IMR-90 (cell line): Measurements from ENCODE around the gene C10orf95. TPM values are rescaled to one million over a fixed set of nuclear protein-coding genes. Genes with fewer than 3 reads are reported as not detected.
A peak's percentile ranks its signal among the peaks of the same experiment; 100 is the strongest.

ENCODE experiments used
- ATAC-seq: fragments of 200-7000 bp; cut with Tn5 transposase; 2 replicates; pipeline ENCODE4 v1.9.1; 2020; ENCODE audit warnings: low read depth, mild to moderate bottlenecking, moderate library complexity
- BruUV-seq: library from RNA; stranded (reverse); fragments of 400-500 nt; replicated peaks from 2 replicates; lab custom pipeline; 2021; lab: Mats Ljungman, UMichigan
- CTCF ChIA-PET: fragments of 300-600 bp; formaldehyde crosslinking; extraction: SDS; loops from one replicate; lab custom pipeline; 2021; ENCODE audit warnings: antibody characterized with exemption; lab: Yijun Ruan, JAX
- POLR2A ChIA-PET: fragments of 300-600 bp; sonication (Branson Sonifier 250); formaldehyde crosslinking; loops from one replicate; lab custom pipeline; 2022; ENCODE audit warnings: antibody characterized with exemption; ENCODE audit not compliant: unreplicated experiment; lab: Charles Lee
- DNase-seq: peaks from one replicate; pipeline ENCODE4 v3.0.0; 2013
- H2AFZ ChIP-seq: replicated peaks from 2 replicates; pipeline ENCODE3; 2013; ENCODE audit warnings: low read length, mild to moderate bottlenecking; ENCODE audit not compliant: poor library complexity
- H2AK5ac ChIP-seq: 2 replicates; pipeline ENCODE4 v1.6.1; 2013; ENCODE audit warnings: low read depth, low read length, inconsistent platforms
- H2AK9ac ChIP-seq: replicated peaks from 2 replicates; pipeline ENCODE3; 2013; ENCODE audit warnings: mild to moderate bottlenecking, low read depth, low read length, moderate library complexity; ENCODE audit not compliant: poor library complexity
- H2BK120ac ChIP-seq: 2 replicates; pipeline ENCODE4 v1.6.1; 2013; ENCODE audit warnings: low read depth, low read length, inconsistent platforms
- H2BK15ac ChIP-seq: 3 replicates; pipeline ENCODE4 v1.6.1; 2013; ENCODE audit warnings: low read depth, low read length, inconsistent platforms
- H2BK20ac ChIP-seq: 2 replicates; pipeline ENCODE4 v1.6.1; 2013; ENCODE audit warnings: low read depth, mild to moderate bottlenecking, inconsistent platforms, low read length, moderate library complexity
- H2BK5ac ChIP-seq: 2 replicates; pipeline ENCODE4 v1.6.1; 2013; ENCODE audit warnings: mild to moderate bottlenecking, low read depth, low read length, inconsistent platforms; ENCODE audit not compliant: poor library complexity, severe bottlenecking
- H3K14ac ChIP-seq: replicated peaks from 2 replicates; pipeline ENCODE4 v1.6.1; 2013; ENCODE audit warnings: low read depth, low read length, inconsistent platforms
- H3K18ac ChIP-seq: 2 replicates; pipeline ENCODE4 v1.6.1; 2013; ENCODE audit warnings: low read depth, low read length, control low read depth
- H3K23ac ChIP-seq: 2 replicates; pipeline ENCODE4 v1.6.1; 2013; ENCODE audit warnings: low read depth, low read length, inconsistent platforms
- H3K27ac ChIP-seq: 2 replicates; pipeline ENCODE4 v1.5.1; 2013; ENCODE audit warnings: mild to moderate bottlenecking, control low read depth, low read length; ENCODE audit not compliant: insufficient read depth
- H3K27me3 ChIP-seq: 2 replicates; pipeline ENCODE4 v1.6.1; 2013; ENCODE audit warnings: low read length; ENCODE audit not compliant: control insufficient read depth, insufficient read depth
- H3K36me3 ChIP-seq: 2 replicates; pipeline ENCODE4 v1.6.1; 2013; ENCODE audit warnings: low read length, mixed read lengths; ENCODE audit not compliant: control insufficient read depth, insufficient read depth
- H3K4ac ChIP-seq: 2 replicates; pipeline ENCODE4 v1.6.1; 2013; ENCODE audit warnings: low read depth, low read length, inconsistent platforms
- H3K4me1 ChIP-seq: 2 replicates; pipeline ENCODE4 v1.6.1; 2013; ENCODE audit warnings: low read length, mixed read lengths; ENCODE audit not compliant: control insufficient read depth, insufficient read depth
- H3K4me2 ChIP-seq: 2 replicates; pipeline ENCODE4 v1.6.1; 2013; ENCODE audit warnings: low read depth, mild to moderate bottlenecking, control low read depth, low read length, moderate library complexity
- H3K4me3 ChIP-seq: 2 replicates; pipeline ENCODE4 v1.5.1; 2013; ENCODE audit warnings: low read depth, mild to moderate bottlenecking, control low read depth, low read length, moderate library complexity; ENCODE audit not compliant: insufficient read depth
- H3K56ac ChIP-seq: 2 replicates; pipeline ENCODE4 v1.6.1; 2013; ENCODE audit warnings: low read length, inconsistent platforms; ENCODE audit not compliant: insufficient read depth; ENCODE audit errors: extremely low read depth
- H3K79me1 ChIP-seq, 2 experiments: 2 replicates each; pipeline ENCODE4 v1.6.1; 2013; ENCODE audit warnings: low read length in 2 of 2, inconsistent platforms in 1 of 2, low read depth in 1 of 2
- H3K9ac ChIP-seq: 2 replicates; pipeline ENCODE4 v1.6.1; 2013; ENCODE audit warnings: low read depth, low read length, control low read depth
- H3K9me1 ChIP-seq: 2 replicates; pipeline ENCODE4 v1.6.1; 2013; ENCODE audit warnings: low read length, inconsistent platforms; ENCODE audit not compliant: insufficient read depth
- H3K9me3 ChIP-seq: 2 replicates; pipeline ENCODE4 v1.6.1; 2013; ENCODE audit warnings: low read length; ENCODE audit not compliant: control insufficient read depth, insufficient read depth
- H4K20me1 ChIP-seq: 2 replicates; pipeline ENCODE4 v1.6.1; 2013; ENCODE audit warnings: low read length, inconsistent platforms; ENCODE audit not compliant: insufficient read depth
- H4K5ac ChIP-seq: 2 replicates; pipeline ENCODE4 v1.6.1; 2013; ENCODE audit warnings: mild to moderate bottlenecking, low read depth, low read length, control low read depth
- H4K8ac ChIP-seq, 2 experiments: 2 replicates each; pipeline ENCODE4 v1.6.1; 2013; ENCODE audit warnings: low read depth in 2 of 2, low read length in 2 of 2, control low read depth in 1 of 2, inconsistent platforms in 1 of 2
- H4K91ac ChIP-seq: 2 replicates; pipeline ENCODE4 v1.6.1; 2013; ENCODE audit warnings: low read depth, low read length, inconsistent platforms; ENCODE audit not compliant: insufficient read depth
- BHLHE40 ChIP-seq: fragments of 150-350 bp; IDR thresholded peaks from 2 replicates; pipeline ENCODE4 v1.6.1; 2016; ENCODE audit warnings: mild to moderate bottlenecking, low read depth, low read length
- CTCF ChIP-seq: conservative IDR thresholded peaks from 2 replicates; pipeline ENCODE4 v1.5.1; 2012; ENCODE audit warnings: mild to moderate bottlenecking, low read depth, low read length, improper control_type of control experiment
- ELK1 ChIP-seq: fragments of 150-350 bp; IDR thresholded peaks from 2 replicates; pipeline ENCODE4 v1.6.1; 2016; ENCODE audit warnings: low read depth, mild to moderate bottlenecking, low read length, moderate library complexity, borderline replicate concordance
- FOS ChIP-seq: fragments of 150-350 bp; IDR thresholded peaks from 2 replicates; pipeline ENCODE4 v1.6.1; 2016; ENCODE audit warnings: low read depth, low read length
- MAFK ChIP-seq: IDR thresholded peaks from 2 replicates; pipeline ENCODE4 v1.6.1; 2012; ENCODE audit warnings: low read depth, low read length, improper control_type of control experiment
- MAZ ChIP-seq: IDR thresholded peaks from 2 replicates; pipeline ENCODE4 v1.6.1; 2012; ENCODE audit warnings: low read depth, mild to moderate bottlenecking, low read length, improper control_type of control experiment, moderate library complexity, borderline replicate concordance
- RAD21 ChIP-seq: IDR thresholded peaks from 2 replicates; pipeline ENCODE4 v1.6.1; 2012; ENCODE audit warnings: low read length, improper control_type of control experiment
- SMC3 ChIP-seq: fragments of 150-350 bp; IDR thresholded peaks from 2 replicates; pipeline ENCODE4 v1.6.1; 2016; ENCODE audit warnings: low read depth, mild to moderate bottlenecking, antibody characterized with exemption, low read length, moderate library complexity
- WGBS, 2 experiments: methylation state at CpG; one replicate each; pipeline versions ENCODE4 v1.1.5 to v1.1.7; 2013; ENCODE audit warnings: missing lambda C conversion rate in 2 of 2; ENCODE audit not compliant: insufficient read length in 1 of 2; ENCODE audit errors: extremely low coverage in 2 of 2; 5-methylcytosine and 5-hydroxymethylcytosine counted together
- dilution Hi-C: fragments of 300-500 bp; cut with HindIII; formaldehyde crosslinking; loops from one replicate; pipeline ENCODE4 v1.14.3; 2018; ENCODE audit warnings: low sequenced_read_pairs; ENCODE audit not compliant: unreplicated experiment
- in situ Hi-C: fragments of 300-500 bp; cut with MboI; formaldehyde crosslinking; loops from 3 replicates; pipeline ENCODE4 v1.14.3; 2019; ENCODE audit warnings: low sequenced_read_pairs, inconsistent platforms, mixed read lengths
- intact Hi-C: fragments of 100-400 bp; cut with micrococcal nuclease; formaldehyde crosslinking; loops from 2 replicates; pipeline ENCODE4 v1.10.0; 2022
- polyA plus RNA-seq, 3 experiments: library from polyadenylated mRNA; depleted of rRNA; stranded (reverse); fragments of >200 nt; gene quantifications; 2 replicates each; pipeline ENCODE4 v1.2.3, GENCODE V29; 2012; ENCODE audit warnings: low replicate concordance in 1 of 3
- total RNA-seq: library from RNA; depleted of rRNA; stranded (reverse); fragments of >200 nt; gene quantifications from 2 replicates; pipeline ENCODE4 v1.2.3, GENCODE V29; 2012

Gene C10orf95
- total and polyA plus RNA-seq, 2 of the 4 experiments (the other 2 are of a cell fraction) = not detected

GRCh38 chr10:102426803-102427287 is 24.5 kb downstream of the C10orf95 start:
- Histone ChIP-seq H3K23ac (no peak overlapping the region), H2BK5ac (no peak overlapping the region), H2AK5ac (no peak overlapping the region), H3K14ac (no peak overlapping the region; the same call in 1 of the 2 replicates), H2BK120ac (no peak overlapping the region), H3K36me3 (peaks cover 6% of the 10 kb centered on the region; the same call in 1 of the 2 replicates), H2AK9ac (no peak overlapping the region), H3K9me3 (no peaks in the 10 kb centered on the region), H3K79me1 (peaks cover 6 to 56% of the 10 kb centered on the region in 2 experiments), H4K20me1 (no peaks in the 10 kb centered on the region), H2BK20ac (no peak overlapping the region), H3K9ac (no peak overlapping the region), H4K8ac (no peak overlapping the region), H3K18ac (no peak overlapping the region), H3K4me1 (peaks cover 9% of the 10 kb centered on the region), H2AFZ (no peak overlapping the region), H3K27me3 (no peaks in the 10 kb centered on the region), H4K91ac (no peak overlapping the region), H3K27ac (no peak overlapping the region), H2BK15ac (no peak overlapping the region), H3K56ac (no peak overlapping the region), H3K4me2 (no peak overlapping the region), H3K4me3 (no peak overlapping the region), H3K4ac (no peak overlapping the region), H3K9me1 (0 out of 2 replicates have a peak, but pooled peaks cover 4% of the 10 kb centered on the region), H4K5ac (no peak overlapping the region)
- WGBS, 2 experiments = 90% methylated on average over 3 of the region's 7 CpGs; no CpG with 5 or more reads in 1 of the 2 experiments
- DNase-seq (peak; percentile 42), ATAC-seq (no peak)
- in situ Hi-C loops = no loop called here
- ChIA-PET CTCF (no interaction called here), POLR2A (no interaction called here)
- dilution Hi-C loops = no loop called here
- no TSS peak for BruUV-seq
- intact Hi-C loops = no loop called here
- TF ChIP-seq SMC3 = no peak
- no peak for TF ChIP-seq MAZ
- no peak for TF ChIP-seq MAFK
- no peak for TF ChIP-seq ELK1
- TF ChIP-seq FOS = peak; percentile 8; the same call in 1 of the 2 replicates
- no peak for TF ChIP-seq BHLHE40
- no peak for TF ChIP-seq RAD21
- no peak for TF ChIP-seq CTCF
